Caco-2 (cell line): ENCODE data around the gene SPACA7. TPM values are rescaled to one million over a fixed set of nuclear protein-coding genes. Genes with fewer than 3 reads are reported as not detected.

Experiments used
- BruUV-seq: library from RNA; stranded (reverse); fragments of 400-500 nt; replicated peaks from 2 replicates; lab custom pipeline; 2021; lab: Mats Ljungman, UMichigan
- CTCF ChIA-PET: fragments of 300-600 bp; sonication (Branson Sonifier 250); formaldehyde crosslinking; loops from one replicate; lab custom pipeline; 2022; ENCODE audit warnings: antibody characterized with exemption; lab: Charles Lee
- POLR2A ChIA-PET: fragments of 300-600 bp; sonication (Branson Sonifier 250); formaldehyde crosslinking; loops from one replicate; lab custom pipeline; 2022; ENCODE audit warnings: antibody characterized with exemption; lab: Charles Lee
- DNase-seq, 2 experiments: peaks; one replicate each; pipeline versions ENCODE4 v3.0.0 to v3.0.0-alpha.2; 2020 to 2022
- H3K27me3 ChIP-seq: replicated peaks from 2 replicates; pipeline ENCODE4 v1.6.0; 2011; ENCODE audit warnings: low read length; ENCODE audit not compliant: control insufficient read depth, insufficient read depth
- H3K36me3 ChIP-seq: 2 replicates; pipeline ENCODE4 v1.5.1; 2011; ENCODE audit warnings: low read length; ENCODE audit not compliant: control insufficient read depth, insufficient read depth
- H3K4me1 ChIP-seq: fragments of 250-450 bp; sonication (Bioruptor Pico); 2 replicates; pipeline ENCODE4 v1.5.1; 2020; ENCODE audit warnings: mild to moderate bottlenecking
- H3K4me3 ChIP-seq: 2 replicates; pipeline ENCODE4 v1.5.1; 2011; ENCODE audit warnings: low read depth, mild to moderate bottlenecking, control low read depth, low read length
- H3K9me3 ChIP-seq: fragments of 250-450 bp; sonication (Bioruptor Pico); 2 replicates; pipeline ENCODE4 v1.5.1; 2020; ENCODE audit warnings: mild to moderate bottlenecking, moderate library complexity
- H3K27ac Mint-ChIP-seq: one replicate; pipeline ENCODE4 v1.8.0; 2022; ENCODE audit warnings: mixed read lengths; ENCODE audit not compliant: unreplicated experiment
- H3K27me3 Mint-ChIP-seq: one replicate; pipeline ENCODE4 v1.8.0; 2022; ENCODE audit warnings: mixed read lengths; ENCODE audit not compliant: insufficient read depth, unreplicated experiment
- H3K36me3 Mint-ChIP-seq: one replicate; pipeline ENCODE4 v1.8.0; 2022; ENCODE audit warnings: mild to moderate bottlenecking, mixed read lengths; ENCODE audit not compliant: insufficient read depth, unreplicated experiment
- H3K4me1 Mint-ChIP-seq: one replicate; pipeline ENCODE4 v1.8.0; 2022; ENCODE audit warnings: low read depth, mixed read lengths; ENCODE audit not compliant: unreplicated experiment
- H3K4me3 Mint-ChIP-seq: one replicate; pipeline ENCODE4 v1.8.0; 2022; ENCODE audit warnings: mild to moderate bottlenecking, moderate library complexity, mixed read lengths; ENCODE audit not compliant: unreplicated experiment
- H3K9me3 Mint-ChIP-seq: one replicate; pipeline ENCODE4 v1.8.0; 2022; ENCODE audit warnings: mixed read lengths; ENCODE audit not compliant: unreplicated experiment
- CTCF ChIP-seq, 2 experiments: fragments of 200-600 bp in 1 of 2; IDR thresholded peaks; 1 replicate in 1 of 2; 2 replicates in 1 of 2; pipeline versions ENCODE4 v1.5.1 to v1.8.0; 2011 to 2022; ENCODE audit warnings: antibody characterized with exemption in 1 of 2, control low read depth in 1 of 2, inconsistent platforms in 1 of 2, low read depth in 1 of 2, low read length in 1 of 2, mild to moderate bottlenecking in 1 of 2, moderate library complexity in 1 of 2; ENCODE audit not compliant: insufficient read depth in 1 of 2, severe bottlenecking in 1 of 2, unreplicated experiment in 1 of 2
- intact Hi-C: fragments of 100-400 bp; cut with micrococcal nuclease; formaldehyde crosslinking; loops from one replicate; pipeline ENCODE4 v1.10.0; 2022; ENCODE audit not compliant: unreplicated experiment
- total RNA-seq: library from RNA; stranded (reverse); gene quantifications from 2 replicates; pipeline ENCODE4 v1.2.3, GENCODE V29; 2022

Gene SPACA7
- total RNA-seq, 1 experiment from 2014 or later: not detected

GRCh38 chr13:112329376-112329775, 46.8 kb upstream of the SPACA7 start:
- H3K36me3 Mint-ChIP-seq: no peaks in the 10 kb centered on the region
- peaks cover 43% of the 10 kb centered on the region for H3K27me3 Mint-ChIP-seq
- no TSS peak for BruUV-seq
- H3K4me1 ChIP-seq: peaks cover 5% of the 10 kb centered on the region
- no peak for DNase-seq
- no peaks in the 10 kb centered on the region for H3K4me1 Mint-ChIP-seq
- peaks cover 4% of the 10 kb centered on the region for H3K27me3 ChIP-seq
- ChIA-PET POLR2A (no interaction called here), CTCF (no interaction called here)
- H3K27ac Mint-ChIP-seq: no peak overlapping the region
- no peaks in the 10 kb centered on the region for H3K36me3 ChIP-seq
- no peak overlapping the region for H3K4me3 ChIP-seq
- no peak for TF ChIP-seq CTCF (IDR thresholded peaks at IDR 0.05; ENCODE audit: insufficient read depth in 1 of 2, low read depth in 1 of 2, low read length in 1 of 2, severe bottlenecking in 1 of 2, unreplicated experiment in 1 of 2)
- intact Hi-C loops: no loop called here
- H3K9me3 Mint-ChIP-seq: no peaks in the 10 kb centered on the region
- no peak overlapping the region for H3K4me3 Mint-ChIP-seq
- no peaks in the 10 kb centered on the region for H3K9me3 ChIP-seq

- H3K9me3 Mint-ChIP-seq: no peaks in the 10 kb centered on the region
- Histone ChIP-seq H3K36me3 (no peaks in the 10 kb centered on the region), H3K27me3 (peaks cover 4% of the 10 kb centered on the region), H3K4me3 (no peak overlapping the region), H3K9me3 (no peaks in the 10 kb centered on the region), H3K4me1 (peaks cover 5% of the 10 kb centered on the region)
- peaks cover 41% of the 10 kb centered on the region for H3K27me3 Mint-ChIP-seq
- H3K4me3 Mint-ChIP-seq: no peak overlapping the region
- ChIA-PET CTCF (no interaction called here), POLR2A (interaction anchor here (0.5 kb wide), 1 partner anchor 1370 kb away, joined by 4 read pairs; no protein-coding TSS in a partner anchor)
- no TSS peak for BruUV-seq
- no peaks in the 10 kb centered on the region for H3K36me3 Mint-ChIP-seq
- H3K27ac Mint-ChIP-seq: no peak overlapping the region
- no peak for TF ChIP-seq CTCF (IDR thresholded peaks at IDR 0.05; ENCODE audit: insufficient read depth in 1 of 2, low read depth in 1 of 2, low read length in 1 of 2, severe bottlenecking in 1 of 2, unreplicated experiment in 1 of 2)
- no peak for DNase-seq
- no peaks in the 10 kb centered on the region for H3K4me1 Mint-ChIP-seq
- intact Hi-C loops: no loop called here
Observed at GRCh38 chr13:112330066-112330465, 46.1 kb upstream of the SPACA7 start.

GRCh38 chr13:112330479-112331381, 45.4 kb upstream of the SPACA7 start:
- Mint-ChIP-seq H3K4me3 (peak overlapping the region; percentile 53), H3K27ac (no peak overlapping the region), H3K9me3 (no peaks in the 10 kb centered on the region)

More at GRCh38 chr13:112330479-112331381, 45.4 kb upstream of the SPACA7 start:
- peak overlapping the region; percentile 13 for H3K4me3 ChIP-seq
- intact Hi-C loops: no loop called here
- ChIA-PET POLR2A (interaction anchor here (0.5 kb wide), 1 partner anchor 1370 kb away, joined by 4 read pairs; no protein-coding TSS in a partner anchor), CTCF (no interaction called here)
- H3K36me3 Mint-ChIP-seq: no peaks in the 10 kb centered on the region
- no peaks in the 10 kb centered on the region for H3K9me3 ChIP-seq
- no peak for DNase-seq
- H3K36me3 ChIP-seq: no peaks in the 10 kb centered on the region
- no TSS peak for BruUV-seq
- no peaks in the 10 kb centered on the region for H3K4me1 Mint-ChIP-seq
- peaks cover 4% of the 10 kb centered on the region for H3K27me3 ChIP-seq
- H3K27me3 Mint-ChIP-seq: peaks cover 35% of the 10 kb centered on the region
- peaks cover 5% of the 10 kb centered on the region for H3K4me1 ChIP-seq
- TF ChIP-seq CTCF (IDR thresholded peaks at IDR 0.05; ENCODE audit: insufficient read depth in 1 of 2, low read depth in 1 of 2, low read length in 1 of 2, severe bottlenecking in 1 of 2, unreplicated experiment in 1 of 2): no peak
